Measurements from ENCODE around the gene CPSF4L.

Gene CPSF4L

GRCh38 chr17:73288534-73289302 is 27.0 kb upstream of the CPSF4L start:
- no peak for DNase-seq

DNA sequence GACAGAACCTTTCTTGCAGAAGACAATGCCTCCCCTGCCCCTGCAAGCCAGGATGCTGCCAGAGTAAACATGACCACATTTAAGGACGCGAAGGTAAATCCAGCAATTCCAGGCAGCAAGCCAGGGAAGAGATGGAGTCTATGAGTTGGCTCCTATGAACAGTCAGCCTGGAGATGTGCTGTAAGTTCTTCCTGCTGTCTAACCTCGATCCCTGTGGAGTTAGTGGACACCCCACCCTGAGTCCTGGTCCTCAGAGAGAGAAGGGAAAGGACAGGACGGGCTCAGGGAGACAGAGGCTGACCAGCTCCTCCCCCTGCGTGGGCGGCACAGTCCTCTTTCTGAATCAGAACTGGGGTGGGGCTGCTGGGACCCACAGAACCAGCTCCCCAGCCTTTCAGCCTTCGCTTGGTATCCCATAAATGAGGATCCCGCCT is 25.2 kb upstream of the CPSF4L start:
- no peak for DNase-seq

DNA sequence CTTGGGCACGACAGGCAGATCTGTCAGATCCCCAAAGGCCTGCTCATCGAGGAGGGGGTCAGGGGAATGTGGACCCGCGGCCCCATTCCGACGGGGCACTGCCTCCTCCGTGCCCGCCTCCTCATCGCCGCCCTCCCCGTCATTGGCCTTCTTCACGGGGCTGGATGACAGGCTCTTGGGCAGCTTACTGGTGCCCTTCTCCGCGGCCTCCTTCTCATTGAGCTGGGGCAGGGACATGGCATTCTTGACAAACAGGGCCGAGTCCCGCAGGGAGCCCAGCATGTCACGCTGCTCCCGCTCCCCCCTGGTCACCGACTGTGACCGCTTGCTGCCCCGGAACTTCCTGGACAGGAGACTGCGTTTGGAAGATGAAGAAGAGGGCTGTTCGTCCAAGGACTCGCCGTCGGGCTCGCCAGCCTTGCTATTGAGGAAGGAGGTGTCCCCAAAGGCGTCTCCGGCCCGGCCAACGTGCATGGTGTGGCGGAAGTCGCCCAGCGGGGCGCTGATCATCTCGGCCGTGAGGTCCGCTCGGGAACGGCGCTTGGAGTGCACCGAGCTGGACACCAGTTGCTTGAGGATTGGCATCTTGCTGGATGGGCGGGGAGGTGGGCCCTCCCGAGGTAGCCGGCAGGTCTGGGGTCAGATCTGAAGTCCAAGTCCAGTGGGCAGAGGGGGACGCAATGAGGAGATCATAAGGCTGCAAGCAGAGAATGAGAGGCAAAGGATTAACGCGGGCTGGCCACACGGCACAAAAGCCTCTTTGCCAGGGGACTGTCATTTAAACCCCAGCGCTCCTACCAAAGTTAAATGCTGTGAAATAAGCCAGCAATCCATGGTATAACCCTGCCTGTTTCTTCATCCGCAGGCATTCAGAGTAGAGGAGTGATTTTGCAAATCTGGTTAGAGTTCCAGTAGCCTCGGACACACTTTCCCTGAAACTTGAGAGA is 24.5 kb upstream of the CPSF4L start:
- no peak for DNase-seq

DNA sequence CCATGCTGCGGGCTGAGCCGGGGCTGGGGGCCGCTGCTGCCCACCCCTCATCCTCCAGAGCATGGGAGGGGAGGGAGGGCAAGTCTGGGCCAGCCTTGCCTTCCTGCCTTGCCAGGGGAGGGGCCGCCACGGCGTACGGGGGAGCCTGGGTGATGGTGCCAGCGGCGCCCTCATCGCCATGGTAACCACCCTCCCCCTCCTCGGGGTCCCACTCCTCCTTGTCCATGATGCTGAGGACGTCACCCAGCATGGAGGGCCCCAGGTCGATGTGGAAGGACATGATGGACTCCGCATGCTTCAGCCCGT is 23.9 kb upstream of the CPSF4L start:
- DNase-seq = no peak

DNA sequence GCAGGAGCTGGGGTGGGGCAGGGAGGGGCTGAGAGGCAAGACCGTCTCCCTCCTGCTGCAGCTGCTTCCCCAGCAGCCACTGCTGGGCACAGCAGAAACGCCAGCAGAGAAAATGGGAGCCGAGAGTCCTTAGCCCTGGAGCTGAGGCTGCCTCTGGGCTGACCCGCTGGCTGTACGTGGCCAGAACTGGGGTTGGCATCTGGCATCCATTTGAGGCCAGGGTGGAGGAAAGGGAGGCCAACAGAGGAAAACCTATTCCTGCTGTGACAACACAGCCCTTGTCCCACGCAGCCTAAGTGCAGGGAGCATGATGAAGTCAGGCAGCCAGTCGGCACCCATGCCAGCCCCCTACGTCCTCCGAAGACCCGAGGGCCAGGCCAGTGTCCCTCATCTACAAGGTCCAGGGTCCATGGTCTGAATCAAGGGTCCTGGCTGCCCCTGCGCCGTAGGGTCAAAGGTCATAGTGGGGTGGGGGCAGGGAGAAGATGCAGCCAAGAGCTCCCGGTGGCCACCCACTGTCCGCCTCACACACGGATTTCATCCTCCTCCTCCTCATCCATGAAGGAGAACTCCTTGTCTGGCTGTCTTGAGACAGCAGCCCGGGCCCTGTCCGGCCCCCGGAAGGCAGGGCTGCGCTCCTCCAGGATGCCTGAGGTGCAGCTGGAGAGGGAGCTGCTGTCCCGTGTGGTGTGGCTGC is 23.4 kb upstream of the CPSF4L start:
- DNase-seq = no peak

DNA sequence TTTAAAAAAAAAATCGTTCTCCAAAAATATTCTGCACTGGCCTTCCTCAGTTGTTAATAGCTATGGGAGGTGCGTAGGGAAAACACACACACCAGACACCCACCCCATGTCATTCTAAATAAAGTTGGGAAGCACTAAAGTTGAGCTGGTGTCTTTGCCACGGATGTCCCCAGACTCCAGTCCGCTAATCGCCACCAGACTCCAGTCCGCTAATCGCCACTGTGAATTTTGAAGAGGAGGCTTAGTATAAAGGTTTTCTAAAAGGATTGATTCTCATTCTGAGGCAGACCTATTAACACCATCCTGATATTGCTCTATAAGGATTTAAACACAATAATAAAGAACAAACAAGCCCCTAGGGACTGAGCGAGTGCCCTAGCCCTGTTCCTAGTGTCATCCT is 22.7 kb upstream of the CPSF4L start:
- DNase-seq = no peak

GRCh38 chr17:73283841-73284282 is 22.2 kb upstream of the CPSF4L start:
- DNase-seq = no peak

GRCh38 chr17:73283250-73283649 is 21.6 kb upstream of the CPSF4L start:
- no peak for DNase-seq

DNA sequence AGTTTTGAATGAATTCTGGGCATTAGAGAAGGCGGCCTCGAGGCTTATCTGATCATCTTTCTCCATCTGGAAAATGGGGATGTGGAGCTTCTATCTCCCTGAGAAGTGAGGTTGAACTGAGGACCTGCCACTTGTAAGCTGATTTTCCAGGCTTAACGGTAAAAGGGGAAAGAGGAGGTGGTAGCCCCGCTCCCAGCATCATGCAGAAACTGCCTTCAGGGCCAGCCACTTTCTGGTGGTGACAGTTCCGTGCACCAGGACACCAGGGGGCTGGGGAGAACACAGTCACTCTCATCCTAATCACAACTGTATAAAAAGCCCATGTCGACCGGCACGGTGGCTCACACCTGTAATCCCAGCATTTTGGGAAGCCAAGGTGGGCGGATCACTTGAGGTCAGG is 20.9 kb upstream of the CPSF4L start:
- DNase-seq = no peak

DNA sequence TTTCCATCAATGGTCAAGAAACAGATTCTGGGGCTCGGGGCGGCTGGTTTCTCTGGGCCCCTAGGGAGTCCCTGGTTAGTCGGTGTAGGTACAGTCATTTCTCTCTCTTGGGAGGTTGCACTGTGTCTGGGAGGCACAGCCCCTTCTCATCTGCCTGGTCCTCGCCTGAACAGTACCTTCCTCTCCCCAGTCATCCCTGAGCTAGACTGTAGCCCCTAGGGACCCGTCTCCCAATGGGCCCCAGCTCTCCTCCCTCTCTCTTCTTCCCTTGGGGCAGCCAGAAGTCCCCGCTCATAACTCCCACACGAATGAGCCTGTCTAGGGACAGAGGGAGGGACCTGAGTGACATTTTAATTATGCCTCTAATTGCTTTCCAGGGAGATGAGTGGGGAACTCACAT is 20.2 kb upstream of the CPSF4L start:
- no peak for DNase-seq

DNA sequence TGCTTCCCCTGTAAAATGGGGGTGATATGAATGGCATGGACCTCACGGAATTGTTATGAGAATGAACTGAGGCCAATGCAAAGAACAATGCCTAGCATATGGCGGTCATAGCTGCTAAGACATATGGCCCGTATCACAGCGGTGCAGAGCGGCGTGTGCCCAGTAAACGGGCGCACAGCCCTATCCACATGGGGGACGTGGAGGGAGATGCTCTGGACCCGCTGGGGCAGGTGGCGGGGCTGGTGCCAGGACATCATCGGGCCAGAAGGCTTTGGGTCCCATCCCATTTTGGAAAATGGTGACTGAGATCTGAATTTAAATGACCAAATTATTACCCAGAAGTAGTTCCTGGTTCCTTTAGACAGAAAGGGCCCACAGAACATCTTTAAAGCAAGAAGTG is 18.5 kb upstream of the CPSF4L start:
- no peak for DNase-seq

- DNase-seq = no peak
These were observed 18.0 kb upstream of the CPSF4L start for GRCh38 chr17:73279704-73280103.

GRCh38 chr17:73278465-73279453 is 17.1 kb upstream of the CPSF4L start:
- DNase-seq = no peak

DNA sequence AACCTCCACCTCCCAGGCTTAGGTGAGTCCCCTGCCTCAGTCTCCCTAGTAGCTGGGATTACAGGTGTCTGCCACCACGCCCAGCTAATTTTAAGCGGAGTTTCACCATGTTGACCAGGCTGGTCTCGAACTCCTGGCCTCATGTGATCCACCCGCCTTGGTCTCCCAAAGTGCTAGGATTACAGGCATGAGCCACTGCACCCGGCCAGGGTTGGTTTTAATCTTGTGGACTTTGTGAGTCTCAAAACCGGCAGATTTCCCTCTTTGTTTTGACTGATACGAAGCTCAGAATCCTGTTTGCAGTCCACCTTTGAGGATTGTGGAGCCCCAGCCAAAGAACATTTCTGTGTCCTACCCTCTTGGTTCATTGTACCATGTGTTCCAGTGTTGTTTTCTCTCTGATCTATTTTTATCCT is 16.4 kb upstream of the CPSF4L start:
- DNase-seq = no peak

DNA sequence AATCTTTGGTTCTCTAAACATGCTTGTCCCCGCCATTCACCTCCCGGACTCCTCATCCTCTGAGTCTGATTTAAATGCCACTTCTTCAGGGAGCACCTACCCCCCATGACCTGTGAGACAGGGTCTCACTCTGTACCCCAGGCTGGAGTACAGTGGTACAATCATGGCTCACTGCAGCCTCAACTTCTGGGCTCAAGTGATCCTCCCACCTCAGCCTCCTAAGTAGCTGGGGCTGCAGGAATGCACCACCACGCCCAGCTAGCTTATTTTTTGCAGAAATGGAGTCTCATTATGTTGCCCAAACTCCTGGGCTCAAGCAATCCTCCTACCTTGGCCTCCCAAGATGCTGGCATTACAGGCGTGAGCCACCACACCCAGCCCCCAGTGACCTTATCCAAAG is 12.8 kb upstream of the CPSF4L start:
- no peak for DNase-seq

DNA sequence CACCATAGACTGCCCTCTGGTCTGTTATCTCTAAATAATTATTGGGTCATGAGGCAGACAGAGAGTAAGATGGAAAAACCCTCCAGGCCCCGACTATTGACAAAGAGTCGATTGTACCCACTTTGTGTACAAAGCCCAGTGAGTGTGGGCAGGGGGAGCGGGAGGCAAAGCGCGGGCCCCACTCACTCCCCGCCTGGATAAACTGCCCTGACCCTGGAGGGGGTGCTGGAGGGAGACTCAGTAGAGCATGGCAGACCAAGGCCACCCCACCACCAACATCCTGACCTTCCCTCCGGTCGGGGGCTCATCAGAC is 11.2 kb upstream of the CPSF4L start:
- no peak for DNase-seq

DNA sequence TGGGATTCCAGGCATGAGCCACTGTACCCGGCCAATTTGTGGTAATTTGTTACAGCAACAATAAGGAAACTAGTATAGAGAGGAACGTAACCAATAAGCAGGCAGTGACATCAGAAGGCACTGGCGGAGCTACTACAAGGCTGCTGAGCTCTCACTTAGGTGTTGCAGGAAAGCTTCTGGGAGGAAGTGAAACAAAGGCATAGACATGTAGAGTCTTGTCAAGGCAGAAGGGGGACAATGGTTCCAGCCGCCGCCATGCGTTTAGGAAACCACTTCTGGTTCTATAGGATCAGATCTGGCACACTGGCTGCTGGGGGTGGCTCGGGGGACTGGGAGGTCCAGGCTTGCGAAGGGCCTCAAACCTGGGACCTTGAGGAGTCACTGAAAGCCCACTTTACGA is 9.4 kb upstream of the CPSF4L start:
- no peak for DNase-seq

DNA sequence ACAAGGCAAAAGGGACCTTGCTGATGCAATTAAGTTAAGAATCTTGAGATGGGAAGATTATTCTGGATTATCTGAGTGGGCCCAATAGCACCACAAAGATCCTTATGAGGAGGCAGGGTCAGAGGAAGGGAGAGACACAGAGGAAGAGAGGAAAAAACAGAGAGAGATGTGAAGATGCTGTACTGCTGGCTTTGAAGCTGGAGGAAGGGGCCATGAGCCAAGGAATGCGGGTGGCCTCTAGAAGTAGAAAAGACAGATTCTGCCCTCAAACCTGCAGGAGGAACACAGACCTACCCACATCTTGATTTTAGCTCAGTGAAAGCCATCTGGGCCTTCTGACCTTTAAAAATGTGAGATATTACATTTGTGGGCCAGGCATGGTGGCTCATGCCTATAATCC is 8.1 kb upstream of the CPSF4L start:
- DNase-seq = no peak

DNA sequence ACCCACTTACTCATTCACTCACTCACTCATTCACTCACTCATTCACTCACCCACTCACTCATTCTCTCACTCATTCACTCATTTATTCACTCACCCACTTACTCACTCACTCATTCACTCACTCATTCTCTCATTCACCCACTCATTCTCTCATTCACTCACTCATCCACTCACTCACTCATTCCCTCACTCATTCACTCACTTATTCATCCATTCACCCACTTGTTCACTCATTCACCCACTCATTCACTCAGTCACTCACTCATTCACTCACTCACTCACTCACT is 7.6 kb upstream of the CPSF4L start:
- no peak for DNase-seq

DNA sequence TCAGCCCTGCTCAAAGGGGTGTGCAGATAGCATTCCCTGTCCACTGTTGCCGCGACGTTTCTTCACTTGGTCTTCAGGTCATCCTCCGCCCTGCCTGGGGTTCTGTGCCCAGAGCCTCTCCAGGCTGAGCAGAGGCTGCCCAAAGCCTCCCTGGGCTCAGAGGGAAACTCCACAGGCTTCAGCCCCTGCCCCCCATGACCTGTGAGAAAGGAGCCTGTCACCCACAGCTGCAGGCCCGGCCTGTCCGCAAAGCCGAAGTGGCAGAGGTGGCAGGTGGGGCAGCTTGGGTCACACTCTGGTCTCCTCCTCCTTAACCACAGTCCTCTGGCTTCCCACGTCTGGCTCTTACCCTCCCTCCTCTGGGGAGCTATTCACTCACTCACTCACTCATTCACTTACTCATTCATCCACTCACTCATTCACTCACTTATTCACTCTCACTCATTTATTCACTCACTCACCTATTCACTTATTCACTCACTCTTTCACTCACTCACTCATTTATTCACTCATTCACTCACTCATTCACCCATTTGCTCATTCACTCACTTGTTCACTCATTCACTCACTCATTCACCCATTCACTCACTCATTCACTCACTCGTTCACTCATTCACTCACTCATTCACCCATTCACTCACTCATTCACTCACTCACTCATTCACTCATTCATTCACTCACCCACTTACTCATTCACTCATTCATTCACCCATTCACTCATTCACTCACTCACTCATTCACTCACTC is 7.1 kb upstream of the CPSF4L start:
- DNase-seq = no peak

GRCh38 chr17:73267648-73268537 is 6.2 kb upstream of the CPSF4L start:
- no peak for DNase-seq
